SU-DHL-6 (cell line): Measurements from ENCODE around the gene CCDC30.

Experiments
- H2AFZ ChIP-seq: fragments of 200-600 bp; sonication (generic); 2 replicates; pipeline ENCODE4 v1.6.1; 2014; ENCODE audit warnings: low read depth, mild to moderate bottlenecking, moderate library complexity, mixed read lengths, antibody characterized with exemption, low read length; ENCODE audit not compliant: severe bottlenecking
- H3F3A ChIP-seq: fragments of 200-600 bp; shearing (Covaris generic); 2 replicates; pipeline ENCODE4 v1.6.0; 2016; ENCODE audit warnings: antibody characterized with exemption, mild to moderate bottlenecking; ENCODE audit not compliant: insufficient read depth
- H3K27ac ChIP-seq: fragments of 200-600 bp; sonication (generic); 2 replicates; pipeline ENCODE4 v1.5.1; 2016; ENCODE audit warnings: low read depth, mild to moderate bottlenecking, low read length, moderate library complexity, mixed read lengths
- H3K27me3 ChIP-seq: fragments of 200-600 bp; sonication (generic), shearing (Covaris generic); 2 replicates; pipeline ENCODE4 v1.6.0; 2014; ENCODE audit warnings: mild to moderate bottlenecking, low read length
- H3K36me3 ChIP-seq: fragments of 200-600 bp; sonication (generic); 2 replicates; pipeline ENCODE4 v1.6.1; 2014; ENCODE audit warnings: mild to moderate bottlenecking, low read length, mixed read lengths
- H3K4me2 ChIP-seq: fragments of 300-600, 200-600 bp; shearing (Covaris generic), sonication (generic); 2 replicates; pipeline ENCODE4 v1.6.0; 2014; ENCODE audit warnings: low read length, low read depth, mild to moderate bottlenecking; ENCODE audit not compliant: poor library complexity, severe bottlenecking
- H3K4me3 ChIP-seq: fragments of 200-600 bp; sonication (generic); 2 replicates; pipeline ENCODE4 v1.5.1; 2014; ENCODE audit warnings: antibody characterized with exemption, low read length, mild to moderate bottlenecking, mixed read lengths; ENCODE audit not compliant: insufficient read depth, poor library complexity, severe bottlenecking
- H3K79me2 ChIP-seq: fragments of 200-600 bp; sonication (generic); 2 replicates; pipeline ENCODE4 v1.6.1; 2014; ENCODE audit warnings: mild to moderate bottlenecking, low read length, moderate library complexity; ENCODE audit not compliant: insufficient read depth
- H3K9ac ChIP-seq: fragments of 200-600 bp; sonication (generic); 2 replicates; pipeline ENCODE4 v1.7.0; 2014; ENCODE audit warnings: mild to moderate bottlenecking, low read length
- H3K9me2 ChIP-seq: fragments of 200-600 bp; sonication (generic); replicated peaks from 2 replicates; pipeline ENCODE4 v1.6.1; 2014; ENCODE audit warnings: low read length; ENCODE audit not compliant: insufficient read depth
- H3K9me3 ChIP-seq: fragments of 200-600 bp; sonication (generic); 2 replicates; pipeline ENCODE4 v1.6.1; 2014; ENCODE audit warnings: low read length, mixed read lengths; ENCODE audit not compliant: insufficient read depth
- H4K20me1 ChIP-seq: fragments of 200-600 bp; sonication (generic); 2 replicates; pipeline ENCODE4 v1.6.1; 2014; ENCODE audit warnings: low read depth, mild to moderate bottlenecking, antibody characterized with exemption, low read length, moderate library complexity, mixed read lengths
- EZH2phosphoT487 ChIP-seq: fragments of 200-600 bp; sonication (generic), shearing (Covaris generic); conservative IDR thresholded peaks from 2 replicates; pipeline ENCODE4 v1.6.1; 2018; ENCODE audit warnings: mild to moderate bottlenecking, antibody characterized with exemption, low read length, moderate library complexity, mixed read lengths
- TF ChIP-seq, protein P1 (sequence below): fragments of 200-600 bp; sonication (generic); IDR thresholded peaks from one replicate; pipeline ENCODE4 v1.5.1; 2017; ENCODE audit warnings: antibody characterized with exemption, mild to moderate bottlenecking, low read length, moderate library complexity; ENCODE audit not compliant: insufficient read depth, poor library complexity, severe bottlenecking

Gene CCDC30

GRCh38 chr1:42454403-42454802, 8.7 kb upstream of the CCDC30 start:
- Histone ChIP-seq H3K4me2 (no peak overlapping the region), H3K9ac (no peak overlapping the region), H3K9me2 (no peaks in the 10 kb centered on the region), H3K4me3 (no peak overlapping the region), H4K20me1 (no peaks in the 10 kb centered on the region), H3K36me3 (peaks cover under 1% of the 10 kb centered on the region; the same call in 1 of the 2 replicates), H3K27ac (no peak overlapping the region), H3F3A (peaks cover 3% of the 10 kb centered on the region; the same call in 1 of the 2 replicates), H3K79me2 (peaks cover 9% of the 10 kb centered on the region; the same call in 1 of the 2 replicates), H3K27me3 (no peaks in the 10 kb centered on the region), H2AFZ (no peak overlapping the region), H3K9me3 (no peaks in the 10 kb centered on the region)
- TF ChIP-seq, protein P1, sequence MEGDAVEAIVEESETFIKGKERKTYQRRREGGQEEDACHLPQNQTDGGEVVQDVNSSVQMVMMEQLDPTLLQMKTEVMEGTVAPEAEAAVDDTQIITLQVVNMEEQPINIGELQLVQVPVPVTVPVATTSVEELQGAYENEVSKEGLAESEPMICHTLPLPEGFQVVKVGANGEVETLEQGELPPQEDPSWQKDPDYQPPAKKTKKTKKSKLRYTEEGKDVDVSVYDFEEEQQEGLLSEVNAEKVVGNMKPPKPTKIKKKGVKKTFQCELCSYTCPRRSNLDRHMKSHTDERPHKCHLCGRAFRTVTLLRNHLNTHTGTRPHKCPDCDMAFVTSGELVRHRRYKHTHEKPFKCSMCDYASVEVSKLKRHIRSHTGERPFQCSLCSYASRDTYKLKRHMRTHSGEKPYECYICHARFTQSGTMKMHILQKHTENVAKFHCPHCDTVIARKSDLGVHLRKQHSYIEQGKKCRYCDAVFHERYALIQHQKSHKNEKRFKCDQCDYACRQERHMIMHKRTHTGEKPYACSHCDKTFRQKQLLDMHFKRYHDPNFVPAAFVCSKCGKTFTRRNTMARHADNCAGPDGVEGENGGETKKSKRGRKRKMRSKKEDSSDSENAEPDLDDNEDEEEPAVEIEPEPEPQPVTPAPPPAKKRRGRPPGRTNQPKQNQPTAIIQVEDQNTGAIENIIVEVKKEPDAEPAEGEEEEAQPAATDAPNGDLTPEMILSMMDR = no peak
- TF ChIP-seq EZH2phosphoT487 = no peak

DNA sequence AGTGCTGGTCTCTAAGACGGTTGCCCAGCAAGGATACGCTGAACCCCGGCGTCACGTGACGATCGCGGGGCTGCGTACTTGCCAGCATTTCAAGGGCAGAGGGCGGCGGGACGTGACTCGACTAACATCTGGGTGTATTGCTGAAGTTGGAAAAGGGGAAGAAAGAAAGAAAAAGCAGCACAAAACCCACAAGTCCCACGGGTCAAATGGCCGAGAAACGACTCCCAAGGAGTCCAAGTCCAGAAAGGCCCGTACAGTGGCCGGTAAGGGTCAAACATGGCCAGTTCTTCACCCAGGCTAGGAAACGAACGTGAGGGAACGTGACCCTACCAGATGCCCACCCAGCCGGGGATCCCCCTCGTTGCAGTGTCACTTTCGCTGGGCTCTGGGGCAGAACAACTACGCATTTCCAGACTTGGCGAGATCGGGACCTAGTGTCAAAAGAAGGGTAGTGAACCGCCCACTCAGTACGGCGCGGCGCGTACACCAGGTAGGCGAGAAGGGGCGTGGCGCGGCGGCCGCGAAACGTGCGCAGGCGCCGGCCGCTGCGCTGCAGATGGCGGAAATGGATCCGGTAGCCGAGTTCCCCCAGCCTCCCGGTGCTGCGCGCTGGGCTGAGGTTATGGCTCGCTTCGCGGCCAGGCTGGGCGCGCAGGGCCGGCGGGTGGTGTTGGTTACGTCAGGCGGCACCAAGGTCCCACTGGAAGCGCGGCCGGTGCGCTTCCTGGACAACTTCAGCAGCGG, 6.9 kb upstream of the CCDC30 start, which contains the start of the genes PPCS and ZMYND12:
PPCS (plus strand) TSS at position 534 of the 744 bp plus-strand sequence; CDS start at position 557, 23 bp downstream.
ZMYND12 (minus strand) TSS at position 13 of the 744 bp plus-strand sequence. CDS start 25 bp downstream, outside the sequence.
- H3K27me3 ChIP-seq = no peaks in the 10 kb centered on the region
- H3K9me2 ChIP-seq = no peaks in the 10 kb centered on the region
- peak within 1 kb of the TSS; percentile 92 for H3K9ac ChIP-seq
- no peaks in the 10 kb centered on the region for H4K20me1 ChIP-seq
- peak within 1 kb of the TSS; percentile 88 for H3K4me2 ChIP-seq
- TF ChIP-seq, protein P1 = no peak
- TF ChIP-seq EZH2phosphoT487 = no peak
- peaks cover 6% of the 10 kb centered on the region; the same call in 1 of the 2 replicates for H3K36me3 ChIP-seq
- peaks cover 3% of the 10 kb centered on the region; the same call in 1 of the 2 replicates for H3F3A ChIP-seq
- H2AFZ ChIP-seq = peak within 1 kb of the TSS; percentile 95
- no peaks in the 10 kb centered on the region for H3K9me3 ChIP-seq
- peak within 1 kb of the TSS; percentile 74 for H3K4me3 ChIP-seq
- peaks cover 9% of the 10 kb centered on the region; the same call in 1 of the 2 replicates for H3K79me2 ChIP-seq
- peak within 1 kb of the TSS; percentile 79 for H3K27ac ChIP-seq

GRCh38 chr1:42456754-42457089, 6.4 kb upstream of the CCDC30 start:
- Histone ChIP-seq H3F3A (peaks cover 3% of the 10 kb centered on the region; the same call in 1 of the 2 replicates), H3K27ac (peak overlapping the region; percentile 79), H4K20me1 (no peaks in the 10 kb centered on the region), H3K9me2 (no peaks in the 10 kb centered on the region), H3K27me3 (no peaks in the 10 kb centered on the region), H3K9me3 (no peaks in the 10 kb centered on the region), H2AFZ (peak overlapping the region; percentile 95), H3K4me2 (peak overlapping the region; percentile 88), H3K36me3 (peaks cover 6% of the 10 kb centered on the region; the same call in 1 of the 2 replicates), H3K79me2 (peaks cover 9% of the 10 kb centered on the region; the same call in 1 of the 2 replicates), H3K9ac (peak overlapping the region; percentile 92), H3K4me3 (peak overlapping the region; percentile 74)
- no peak for TF ChIP-seq EZH2phosphoT487
- TF ChIP-seq, protein P1 = no peak
